VCaP (cell line): Measurements from ENCODE around the gene MYG1.
A peak's percentile ranks its signal among the peaks of the same experiment; 100 is the strongest.
"Not testable (repeated sequence)": the region's sequence is repeated elsewhere in the genome, so short reads cannot be mapped to it uniquely, and the experiment has no call there.

ENCODE experiments used
- H3K27ac ChIP-seq: fragments of 450-650 bp; 2 replicates; pipeline ENCODE4 v1.5.1; 2017
- CTCF ChIP-seq: fragments of 450-650 bp; conservative IDR thresholded peaks from 2 replicates; pipeline ENCODE4 v1.5.1; 2017; ENCODE audit warnings: mild to moderate bottlenecking, moderate library complexity

MYG1 gene

GRCh38 chr12:53324113-53324778, 24.8 kb downstream of the MYG1 start:
- no peak for TF ChIP-seq CTCF
- peak overlapping the region; percentile 80 for H3K27ac ChIP-seq

GRCh38 chr12:53324779-53325510, 25.4 kb downstream of the MYG1 start:
- TF ChIP-seq CTCF, result peak; percentile 89
- H3K27ac ChIP-seq, result peak overlapping the region; percentile 80

DNA sequence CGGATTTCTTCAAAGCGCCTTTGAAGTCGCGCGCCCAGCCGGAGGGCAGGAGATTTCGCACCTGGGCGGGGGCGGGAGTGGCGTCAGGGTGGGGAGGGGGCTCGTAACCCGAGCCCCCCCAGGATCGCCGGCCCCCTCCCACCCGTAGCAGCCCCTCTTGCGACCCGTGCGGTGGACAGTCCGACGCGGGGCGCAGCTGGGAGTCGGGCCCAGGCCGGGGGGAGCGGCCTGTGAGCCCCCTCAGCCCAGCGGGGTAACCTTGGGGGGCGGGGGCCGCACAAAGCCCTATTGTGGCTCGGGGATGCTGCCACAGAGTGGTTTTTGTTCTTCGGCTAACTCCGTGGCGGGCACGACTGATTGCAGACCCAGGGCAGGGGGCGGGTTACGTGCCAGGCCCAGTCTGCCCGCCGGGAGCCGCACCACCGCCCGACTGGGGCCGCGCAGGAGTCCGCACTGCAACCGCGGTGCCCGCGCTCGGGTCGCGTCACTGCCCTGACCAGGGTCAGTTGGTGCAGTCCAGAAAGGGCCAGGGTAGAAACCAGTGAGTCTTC, 26.1 kb downstream of the MYG1 start:
- TF ChIP-seq CTCF, result no peak
- peak overlapping the region; percentile 80 for H3K27ac ChIP-seq

- no peak for TF ChIP-seq CTCF
- H3K27ac ChIP-seq, result no peak overlapping the region
Observed at GRCh38 chr12:53326460-53327185, 27.1 kb downstream of the MYG1 start.

DNA sequence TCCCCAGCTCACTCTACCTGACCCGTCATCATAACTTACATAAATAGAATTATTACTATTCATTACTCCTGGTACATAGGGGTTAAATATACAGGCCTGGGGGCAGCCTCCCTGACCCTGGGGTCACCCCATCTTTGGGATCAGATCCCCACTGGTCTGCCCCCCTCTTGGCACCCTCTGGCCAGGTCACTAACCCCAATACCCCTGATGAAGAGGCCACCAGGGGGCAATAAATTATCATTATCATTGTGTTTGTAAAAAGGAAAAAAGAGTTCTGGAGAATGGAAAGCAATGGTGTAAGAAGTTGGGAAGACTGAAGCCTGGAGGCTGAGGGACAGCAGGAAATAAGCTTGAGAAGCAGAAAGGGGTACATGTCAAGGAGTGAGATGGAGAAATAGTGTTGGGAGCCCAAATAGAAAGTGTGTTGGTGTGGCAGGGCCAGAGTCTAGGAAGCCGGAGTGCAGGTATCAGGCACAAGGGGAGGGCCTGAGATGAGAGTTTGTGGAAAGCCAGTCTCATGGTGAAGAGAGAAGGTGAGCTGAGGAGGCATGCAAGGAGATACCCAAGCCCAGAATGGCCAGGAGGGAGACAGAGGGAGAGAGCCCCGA, 28.0 kb downstream of the MYG1 start:
- H3K27ac ChIP-seq, result no peak overlapping the region
- peak; percentile 28; the same call in 1 of the 2 replicates for TF ChIP-seq CTCF

- no peak for TF ChIP-seq CTCF
- H3K27ac ChIP-seq, result no peak overlapping the region
Observed at GRCh38 chr12:53328043-53328435, 28.5 kb downstream of the MYG1 start.

DNA sequence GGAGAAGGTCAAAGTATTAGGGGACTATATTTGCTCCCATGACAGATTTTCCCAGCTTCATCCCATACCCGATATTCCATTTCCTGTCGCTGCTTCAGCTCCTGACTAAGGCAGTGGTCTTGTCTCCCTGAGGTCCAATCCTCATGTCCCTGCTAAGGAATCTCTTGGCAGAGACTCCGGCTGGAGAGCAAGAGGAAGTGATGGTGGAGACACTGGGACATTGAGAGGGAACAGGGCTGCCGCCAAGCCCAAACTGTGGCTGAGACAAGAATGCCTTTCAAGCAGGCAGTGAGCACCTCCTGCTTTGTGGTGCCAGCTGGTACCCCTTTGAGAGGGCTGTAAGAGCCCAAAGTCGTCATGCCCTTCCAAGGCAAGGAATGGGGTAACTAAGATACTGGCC, 31.2 kb downstream of the MYG1 start:
- no peak overlapping the region for H3K27ac ChIP-seq
- no peak for TF ChIP-seq CTCF

- H3K27ac ChIP-seq, result not testable (repeated sequence)
Observed at GRCh38 chr12:53332339-53332738, 32.8 kb downstream of the MYG1 start.
